Esophagus (tissue), 2 donors: Measurements from ENCODE around the gene DEFB132. TPM values are rescaled to one million over a fixed set of nuclear protein-coding genes. Genes with fewer than 3 reads are reported as not detected.

Experiments used
- H3K27ac ChIP-seq, 2 donors: one replicate each; pipeline ENCODE4 v1.5.1; 2013; ENCODE audit warnings: low read depth in 2 of 2, mild to moderate bottlenecking in 2 of 2, inconsistent platforms in 1 of 2, low read length in 1 of 2, moderate library complexity in 1 of 2
- H3K27me3 ChIP-seq, 2 donors: one replicate each; pipeline ENCODE4 v1.6.1; 2013; ENCODE audit warnings: low read length in 2 of 2, control low read depth in 1 of 2, mild to moderate bottlenecking in 1 of 2; ENCODE audit not compliant: insufficient read depth in 2 of 2, control insufficient read depth in 1 of 2
- H3K36me3 ChIP-seq, 2 donors: one replicate each; pipeline ENCODE4 v1.6.1; 2013; ENCODE audit warnings: low read length in 1 of 2; ENCODE audit not compliant: control insufficient read depth in 2 of 2, insufficient read depth in 2 of 2
- H3K4me1 ChIP-seq, 2 donors: one replicate each; pipeline ENCODE4 v1.6.1; 2013; ENCODE audit warnings: low read length in 1 of 2; ENCODE audit not compliant: control insufficient read depth in 2 of 2, insufficient read depth in 2 of 2
- H3K4me3 ChIP-seq, 2 donors: one replicate each; pipeline ENCODE4 v1.5.1; 2013; ENCODE audit warnings: low read length in 2 of 2, mild to moderate bottlenecking in 2 of 2, low read depth in 1 of 2, moderate library complexity in 1 of 2
- H3K9me3 ChIP-seq, 2 donors: one replicate each; pipeline ENCODE4 v1.6.1; 2013; ENCODE audit warnings: mild to moderate bottlenecking in 2 of 2, low read depth in 1 of 2, low read length in 1 of 2, moderate library complexity in 1 of 2; ENCODE audit not compliant: control insufficient read depth in 2 of 2, insufficient read depth in 1 of 2
- WGBS, 2 donors: extraction: QIAGEN DNeasy Blood & Tissue Kit; methylation state at CpG; one replicate each; pipeline ENCODE4 v1.1.7; 2013; 5-methylcytosine and 5-hydroxymethylcytosine counted together
- polyA plus RNA-seq, 2 donors: library from polyadenylated mRNA; stranded (reverse); fragments of 200-250 nt; gene quantifications; one replicate each; pipeline ENCODE4 v1.2.3, GENCODE V29; 2013
- donor health status: healthy with polysubstance abuse.
- donor health status: Bipolar disorder and iron deficiency.

Gene DEFB132
- polyA plus RNA-seq, 2 donors = not detected

DNA sequence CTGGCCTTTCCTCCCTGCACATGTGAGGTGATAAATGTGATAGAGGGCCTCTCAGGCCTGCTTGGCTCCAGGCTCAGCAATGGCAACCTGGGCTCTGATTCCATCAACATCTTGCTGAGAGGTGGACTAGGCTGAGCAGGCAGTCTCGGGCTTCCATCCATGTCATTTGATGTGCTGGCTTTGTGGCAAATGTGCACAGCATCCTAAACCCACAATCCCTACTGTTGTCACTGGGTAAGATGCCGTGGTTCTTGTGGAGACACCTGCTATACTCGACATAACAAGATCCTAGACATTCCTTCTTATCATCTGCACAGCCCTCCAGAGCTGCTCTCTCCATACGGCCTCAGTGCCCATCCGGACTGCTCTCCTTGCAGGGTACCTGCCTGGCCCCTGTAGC is 37.1 kb downstream of the DEFB132 start:
- no peaks in the 10 kb centered on the region for H3K9me3 ChIP-seq
- 88 to 92% methylated on average over 5 of the region's 5 CpGs for WGBS, 2 donors
- no peaks in the 10 kb centered on the region for H3K4me1 ChIP-seq
- no peak overlapping the region for H3K27ac ChIP-seq
- no peaks in the 10 kb centered on the region for H3K36me3 ChIP-seq
- H3K4me3 ChIP-seq = no peak overlapping the region
- no peaks in the 10 kb centered on the region for H3K27me3 ChIP-seq

DNA sequence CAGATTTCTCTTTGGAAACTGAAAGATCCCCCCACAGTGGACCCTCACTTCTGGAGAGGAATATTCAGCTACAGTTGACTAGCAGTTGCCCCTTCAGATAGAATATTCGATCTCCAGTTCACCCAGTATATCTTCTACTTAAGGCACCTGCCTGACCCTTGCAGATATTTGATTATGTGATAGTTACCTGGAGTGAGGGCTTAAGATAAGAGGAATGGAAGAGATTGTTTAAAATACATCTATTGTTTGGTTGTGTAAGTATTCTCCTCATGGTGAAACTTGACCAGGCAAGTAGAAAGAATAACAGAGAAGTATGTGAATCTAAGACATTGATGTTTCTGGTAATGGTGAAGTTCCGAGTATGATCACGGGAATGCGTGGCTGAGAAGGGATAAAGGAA is 38.3 kb downstream of the DEFB132 start:
- Histone ChIP-seq H3K4me1 (no peaks in the 10 kb centered on the region), H3K27ac (no peak overlapping the region), H3K9me3 (no peaks in the 10 kb centered on the region), H3K27me3 (no peaks in the 10 kb centered on the region), H3K36me3 (no peaks in the 10 kb centered on the region), H3K4me3 (no peak overlapping the region)
- WGBS, 2 donors = 66 to 71% methylated on average over 4 of the region's 4 CpGs

DNA sequence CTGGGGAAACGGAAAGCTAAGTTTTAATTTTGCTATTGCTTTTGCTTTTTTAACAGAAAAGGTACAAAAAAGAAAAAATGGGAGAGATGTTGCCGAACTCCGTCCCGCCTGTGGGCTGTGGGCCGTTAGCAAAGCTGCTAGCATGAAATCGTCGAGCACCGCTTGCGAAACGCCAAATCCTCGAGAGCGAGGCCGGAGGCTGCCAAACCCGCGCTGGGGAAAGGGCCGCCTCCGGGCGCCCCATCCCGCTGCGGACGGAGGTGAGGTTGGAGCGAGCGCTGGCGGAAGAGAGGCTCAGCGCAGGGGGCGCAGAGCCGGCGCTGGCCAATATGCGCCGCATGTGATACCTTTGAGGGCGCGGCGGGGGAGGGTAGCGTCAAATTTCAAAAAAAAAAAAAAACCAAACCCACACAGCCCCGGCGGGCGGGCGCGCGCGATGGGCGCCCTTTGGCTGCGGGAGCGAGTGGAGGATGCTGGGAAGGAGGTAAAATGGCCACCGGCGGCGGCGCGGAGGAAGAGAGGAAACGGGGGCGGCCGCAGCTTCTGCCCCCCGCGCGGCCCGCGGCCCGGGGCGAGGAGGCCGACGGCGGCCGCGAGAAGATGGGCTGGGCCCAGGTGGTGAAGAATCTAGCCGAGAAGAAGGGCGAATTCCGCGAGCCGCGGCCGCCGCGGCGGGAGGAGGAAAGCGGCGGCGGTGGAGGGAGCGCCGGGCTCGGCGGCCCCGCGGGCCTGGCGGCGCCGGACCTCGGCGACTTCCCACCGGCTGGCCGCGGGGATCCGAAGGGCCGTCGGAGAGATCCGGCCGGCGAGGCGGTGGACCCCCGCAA is 39.8 kb downstream of the DEFB132 start, which contains the start of gene ZCCHC3:
TSS of gene ZCCHC3 (plus strand) at position 473 of the 827 bp plus-strand sequence. CDS start at position 490, 17 bp downstream.
- peak within 1 kb of the TSS; percentile 76 to 90 for H3K4me3 ChIP-seq
- no peaks in the 10 kb centered on the region for H3K27me3 ChIP-seq
- no peaks in the 10 kb centered on the region for H3K9me3 ChIP-seq
- WGBS, 2 donors = 0% methylated on average over 65 to 99 of the region's 99 CpGs
- peak within 1 kb of the TSS; percentile 97 for H3K27ac ChIP-seq
- H3K36me3 ChIP-seq = peaks cover 0 to 2% of the 10 kb centered on the region in 2 donors
- H3K4me1 ChIP-seq = peaks cover 2 to 3% of the 10 kb centered on the region in 2 donors

DNA sequence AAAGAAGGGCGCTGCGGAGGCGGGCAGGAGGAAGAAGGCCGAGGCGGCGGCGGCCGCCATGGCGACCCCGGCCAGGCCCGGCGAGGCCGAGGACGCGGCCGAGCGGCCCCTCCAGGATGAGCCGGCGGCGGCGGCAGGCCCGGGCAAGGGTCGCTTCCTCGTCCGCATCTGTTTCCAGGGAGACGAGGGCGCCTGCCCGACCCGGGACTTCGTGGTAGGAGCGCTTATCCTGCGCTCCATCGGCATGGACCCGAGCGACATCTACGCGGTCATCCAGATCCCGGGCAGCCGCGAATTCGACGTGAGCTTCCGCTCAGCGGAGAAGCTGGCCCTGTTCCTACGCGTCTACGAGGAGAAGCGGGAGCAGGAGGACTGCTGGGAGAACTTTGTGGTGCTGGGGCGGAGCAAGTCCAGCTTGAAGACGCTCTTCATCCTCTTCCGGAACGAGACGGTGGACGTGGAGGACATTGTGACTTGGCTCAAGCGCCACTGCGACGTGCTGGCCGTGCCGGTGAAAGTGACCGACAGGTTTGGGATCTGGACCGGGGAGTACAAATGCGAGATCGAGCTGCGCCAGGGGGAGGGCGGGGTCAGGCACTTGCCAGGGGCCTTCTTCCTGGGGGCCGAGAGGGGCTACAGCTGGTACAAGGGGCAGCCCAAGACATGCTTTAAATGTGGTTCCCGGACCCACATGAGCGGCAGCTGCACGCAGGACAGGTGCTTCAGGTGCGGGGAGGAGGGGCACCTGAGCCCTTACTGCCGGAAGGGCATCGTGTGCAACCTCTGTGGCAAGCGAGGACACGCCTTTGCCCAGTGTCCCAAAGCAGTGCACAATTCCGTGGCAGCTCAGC is 40.6 kb downstream of the DEFB132 start:
- H3K4me3 ChIP-seq = peak overlapping the region; percentile 76 to 90
- 0% methylated on average over 61 to 75 of the region's 75 CpGs for WGBS, 2 donors
- H3K27me3 ChIP-seq = no peaks in the 10 kb centered on the region
- H3K9me3 ChIP-seq = no peaks in the 10 kb centered on the region
- H3K36me3 ChIP-seq = peaks cover 0 to 2% of the 10 kb centered on the region in 2 donors
- peak overlapping the region; percentile 97 for H3K27ac ChIP-seq
- H3K4me1 ChIP-seq = peaks cover 2 to 3% of the 10 kb centered on the region in 2 donors

DNA sequence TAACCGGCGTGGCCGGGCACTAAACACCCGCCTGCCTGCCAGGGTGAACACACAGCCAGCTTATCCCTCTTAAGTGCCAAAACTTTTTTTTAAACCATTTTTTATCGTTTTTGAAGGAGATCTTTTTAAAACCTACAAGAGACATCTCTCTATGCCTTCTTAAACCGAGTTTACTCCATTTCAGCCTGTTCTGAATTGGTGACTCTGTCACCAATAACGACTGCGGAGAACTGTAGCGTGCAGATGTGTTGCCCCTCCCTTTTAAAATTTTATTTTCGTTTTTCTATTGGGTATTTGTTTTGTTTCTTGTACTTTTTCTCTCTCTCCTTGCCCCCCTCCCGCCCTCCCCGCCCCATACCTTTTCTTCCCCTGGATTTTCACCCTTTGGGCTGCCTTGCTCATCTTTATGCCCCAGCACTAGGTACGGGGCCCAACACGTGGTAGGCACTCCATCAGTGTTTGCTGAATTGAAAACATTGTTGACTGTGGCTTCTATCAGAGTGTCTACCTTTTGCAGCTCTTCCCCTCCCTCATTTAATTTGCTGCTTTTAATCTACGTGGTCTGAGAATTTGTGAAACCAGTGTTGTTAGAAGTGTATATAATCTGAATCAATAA is 41.4 kb downstream of the DEFB132 start:
- H3K36me3 ChIP-seq = peaks cover 0 to 2% of the 10 kb centered on the region in 2 donors
- peaks cover 0 to 2% of the 10 kb centered on the region in 2 donors for H3K27me3 ChIP-seq
- peaks cover 2 to 3% of the 10 kb centered on the region in 2 donors for H3K4me1 ChIP-seq
- H3K27ac ChIP-seq = peak overlapping the region; percentile 97
- H3K9me3 ChIP-seq = no peaks in the 10 kb centered on the region
- WGBS, 2 donors = 5% methylated on average over 15 of the region's 15 CpGs
- H3K4me3 ChIP-seq = peak overlapping the region; percentile 76 to 90

DNA sequence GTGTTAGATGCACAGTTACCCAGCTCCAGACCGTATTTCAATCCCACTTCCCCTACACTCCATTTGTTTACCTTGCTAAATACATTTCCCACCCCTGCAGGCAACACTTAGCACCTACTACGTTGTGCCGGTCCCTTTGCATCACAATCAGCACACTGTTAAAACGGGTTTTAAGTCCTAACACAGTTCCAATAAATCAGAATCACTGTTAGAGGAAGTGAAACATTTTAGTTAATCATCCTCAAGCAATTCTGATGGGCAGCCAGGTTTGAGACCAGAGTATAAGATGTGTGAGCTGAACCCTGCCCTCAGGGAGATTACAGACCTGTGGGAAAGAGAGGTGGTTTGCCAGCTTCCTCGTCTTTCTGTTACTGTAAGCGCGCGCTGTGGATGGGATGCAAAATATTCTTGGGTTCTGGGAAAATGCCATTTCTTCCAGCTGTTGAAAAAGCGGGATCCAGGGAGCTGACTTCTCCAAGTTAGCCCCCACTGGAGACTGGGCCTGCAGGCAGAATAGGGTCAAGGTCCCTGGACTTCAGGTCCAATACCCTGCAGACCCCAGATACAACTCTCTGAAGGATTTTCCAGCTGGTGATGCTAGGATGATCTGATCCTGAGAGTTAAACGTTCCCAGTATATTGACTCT is 42.9 kb downstream of the DEFB132 start:
- WGBS, 2 donors = 45 to 48% methylated on average over 10 of the region's 10 CpGs
- Histone ChIP-seq H3K4me1 (peaks cover 2 to 3% of the 10 kb centered on the region in 2 donors), H3K27me3 (peaks cover 0 to 2% of the 10 kb centered on the region in 2 donors), H3K9me3 (no peaks in the 10 kb centered on the region), H3K36me3 (peaks cover 0 to 2% of the 10 kb centered on the region in 2 donors), H3K27ac (no peak overlapping the region), H3K4me3 (no peak overlapping the region)

DNA sequence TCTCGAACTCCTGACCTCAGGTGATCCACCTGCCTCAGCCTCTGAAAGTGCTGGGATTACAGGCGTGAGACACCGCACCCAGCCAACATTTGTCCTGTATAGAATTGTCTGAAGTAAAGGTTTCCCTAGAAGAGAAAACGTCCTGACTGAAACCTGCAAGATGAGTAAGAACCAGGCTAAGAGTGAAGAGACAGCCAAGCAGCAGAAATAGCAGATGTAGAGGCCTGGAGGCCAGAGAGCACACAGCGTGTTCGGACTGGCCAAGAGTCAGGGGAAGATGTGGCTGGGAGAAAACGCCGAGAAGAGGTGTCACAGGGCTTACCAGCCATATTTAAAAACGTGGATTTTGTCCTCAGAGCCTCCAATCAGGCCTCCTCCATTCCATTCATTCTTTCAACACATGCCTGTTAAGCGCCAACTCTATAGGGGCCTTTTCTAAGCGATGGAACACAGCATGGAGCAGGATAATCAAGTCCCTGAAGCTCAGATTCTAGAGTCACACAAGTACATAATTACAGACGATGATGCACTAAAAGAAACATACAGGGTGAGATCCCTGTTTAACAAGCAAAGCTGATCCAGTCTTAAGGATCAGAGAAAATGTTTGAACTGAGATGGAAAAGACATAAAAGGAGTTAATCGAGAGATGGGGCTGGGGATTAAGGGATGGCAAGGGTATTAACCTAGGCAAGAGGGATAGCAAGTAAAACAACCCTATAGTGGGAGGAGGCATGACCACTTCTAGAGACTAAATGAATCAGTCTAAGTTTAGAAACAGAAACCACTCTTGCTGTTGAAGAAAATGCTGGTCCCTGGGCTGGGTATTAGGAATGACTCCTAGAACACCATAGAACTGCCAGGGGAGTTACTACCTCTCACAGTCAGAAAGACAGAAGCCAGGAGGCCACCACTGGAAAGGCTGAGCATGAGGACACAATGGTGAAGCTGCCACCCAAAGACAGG is 44.6 kb downstream of the DEFB132 start:
- H3K36me3 ChIP-seq = peaks cover 0 to 2% of the 10 kb centered on the region in 2 donors
- H3K27me3 ChIP-seq = peaks cover 0 to 2% of the 10 kb centered on the region in 2 donors
- no peak overlapping the region for H3K27ac ChIP-seq
- peaks cover 2 to 3% of the 10 kb centered on the region in 2 donors for H3K4me1 ChIP-seq
- 54 to 66% methylated on average over 13 of the region's 13 CpGs for WGBS, 2 donors
- no peaks in the 10 kb centered on the region for H3K9me3 ChIP-seq
- H3K4me3 ChIP-seq = no peak overlapping the region

DNA sequence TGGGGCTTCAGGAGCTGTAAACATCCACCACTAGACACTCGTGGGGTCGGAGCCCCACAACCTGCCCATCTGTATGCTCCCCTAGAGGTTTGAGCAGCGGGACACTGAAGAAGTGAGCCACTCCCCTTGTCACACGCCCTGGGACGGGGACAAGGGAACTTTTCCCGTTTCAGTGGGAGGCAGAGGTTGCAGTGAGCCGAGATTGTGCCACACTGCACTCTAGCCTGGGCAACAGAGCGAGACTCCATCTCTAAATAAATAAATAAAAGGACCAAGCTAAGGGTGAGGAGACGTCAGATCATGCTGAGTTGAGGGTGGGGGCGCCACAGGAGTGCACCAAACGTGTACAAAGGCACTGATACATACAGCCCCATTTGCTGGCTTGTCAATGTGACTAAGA is 48.2 kb downstream of the DEFB132 start:
- Histone ChIP-seq H3K4me1 (peaks cover 2 to 3% of the 10 kb centered on the region in 2 donors), H3K4me3 (no peak overlapping the region), H3K9me3 (no peaks in the 10 kb centered on the region), H3K36me3 (peaks cover 0 to 2% of the 10 kb centered on the region in 2 donors), H3K27me3 (peaks cover 0 to 2% of the 10 kb centered on the region in 2 donors), H3K27ac (no peak overlapping the region)
- WGBS, 2 donors = 69 to 78% methylated on average over 11 of the region's 11 CpGs
